Measurements from ENCODE around the gene PTPRN2. TPM values are rescaled to one million over a fixed set of nuclear protein-coding genes. Genes with fewer than 3 reads are reported as not detected.

Gene PTPRN2
- total and polyA plus RNA-seq, 2 donors (not counting 1 experiment from before 2014, with no cell fraction given) = 0.54 to 1.2 TPM

DNA sequence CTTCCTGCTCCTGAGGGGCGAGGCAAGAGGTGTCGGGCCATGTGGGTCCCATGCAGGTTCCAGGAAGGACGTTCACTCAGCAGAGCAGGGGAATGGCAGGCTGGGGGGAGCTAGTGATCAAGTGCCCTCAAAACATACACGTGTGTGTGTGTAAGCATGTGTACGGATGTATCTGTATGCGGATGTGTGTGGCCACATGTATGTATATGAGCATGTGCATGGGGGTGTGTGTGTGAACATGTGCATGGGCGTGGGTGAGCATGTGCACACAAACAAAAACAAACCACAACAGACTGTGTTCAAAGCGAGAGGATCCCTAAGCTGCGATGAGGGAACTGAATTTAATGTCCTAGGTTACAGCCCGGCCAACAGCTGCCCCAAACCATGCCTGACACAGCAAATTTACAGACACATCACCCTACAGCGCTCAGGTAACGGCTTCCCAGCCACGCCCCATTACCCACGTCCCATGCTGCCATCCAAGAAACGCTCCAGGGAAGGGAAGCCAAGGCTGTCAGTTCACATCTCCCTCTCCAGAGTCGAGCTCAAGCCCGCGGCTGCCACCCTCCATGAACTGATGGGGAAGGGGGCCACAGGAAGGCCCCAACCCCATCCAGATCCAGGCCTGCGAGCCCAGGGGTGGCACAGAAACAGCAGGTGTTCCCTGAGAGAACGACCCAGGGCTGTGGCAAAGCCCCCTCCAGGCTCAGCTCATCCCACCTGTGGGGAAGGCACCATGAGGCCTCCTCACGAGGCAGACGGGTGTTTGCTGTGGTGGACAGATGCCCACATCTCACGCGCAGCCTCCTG is 56.6 kb downstream of the PTPRN2 start:
- DNase-seq (ENCODE audit: low read depth in 2 of 2) = no peak
- Histone ChIP-seq H3K4me2 (ENCODE audit: extremely low read depth, insufficient read depth, low read length) (no peak overlapping the region), H3K4me1 (ENCODE audit: control insufficient read depth, extremely low read depth, insufficient read depth, low read length) (no peaks in the 10 kb centered on the region), H3K27me3 (ENCODE audit: control insufficient read depth, insufficient read depth, low read length) (no peaks in the 10 kb centered on the region), H3K4me3 (replicated peaks in 1 of 4; ENCODE audit: control extremely low read depth in 1 of 4, insufficient read depth in 1 of 4, low read depth in 3 of 4, low read length in 4 of 4) (no peak overlapping the region), H3K79me2 (ENCODE audit: control insufficient read depth, insufficient read depth, low read length) (no peaks in the 10 kb centered on the region), H2AFZ (ENCODE audit: low read length) (no peak overlapping the region), H3K9me3 (ENCODE audit: control insufficient read depth, insufficient read depth, low read depth, low read length) (no peaks in the 10 kb centered on the region), H3K9ac (ENCODE audit: insufficient read depth, low read length) (no peak overlapping the region), H3K36me3 (ENCODE audit: control insufficient read depth, insufficient read depth, low read length) (no peaks in the 10 kb centered on the region), H3K27ac (ENCODE audit: insufficient read depth, low read length) (no peak overlapping the region), H4K20me1 (ENCODE audit: control insufficient read depth, extremely low read depth, insufficient read depth, low read length) (no peaks in the 10 kb centered on the region)
- TF ChIP-seq, protein P1, sequence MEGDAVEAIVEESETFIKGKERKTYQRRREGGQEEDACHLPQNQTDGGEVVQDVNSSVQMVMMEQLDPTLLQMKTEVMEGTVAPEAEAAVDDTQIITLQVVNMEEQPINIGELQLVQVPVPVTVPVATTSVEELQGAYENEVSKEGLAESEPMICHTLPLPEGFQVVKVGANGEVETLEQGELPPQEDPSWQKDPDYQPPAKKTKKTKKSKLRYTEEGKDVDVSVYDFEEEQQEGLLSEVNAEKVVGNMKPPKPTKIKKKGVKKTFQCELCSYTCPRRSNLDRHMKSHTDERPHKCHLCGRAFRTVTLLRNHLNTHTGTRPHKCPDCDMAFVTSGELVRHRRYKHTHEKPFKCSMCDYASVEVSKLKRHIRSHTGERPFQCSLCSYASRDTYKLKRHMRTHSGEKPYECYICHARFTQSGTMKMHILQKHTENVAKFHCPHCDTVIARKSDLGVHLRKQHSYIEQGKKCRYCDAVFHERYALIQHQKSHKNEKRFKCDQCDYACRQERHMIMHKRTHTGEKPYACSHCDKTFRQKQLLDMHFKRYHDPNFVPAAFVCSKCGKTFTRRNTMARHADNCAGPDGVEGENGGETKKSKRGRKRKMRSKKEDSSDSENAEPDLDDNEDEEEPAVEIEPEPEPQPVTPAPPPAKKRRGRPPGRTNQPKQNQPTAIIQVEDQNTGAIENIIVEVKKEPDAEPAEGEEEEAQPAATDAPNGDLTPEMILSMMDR (conservative IDR thresholded peaks at IDR 0.05 in 1 of 2, IDR thresholded peaks at IDR 0.05 in 1 of 2; ENCODE audit: low read depth in 1 of 2, low read length in 2 of 2) = no peak

DNA sequence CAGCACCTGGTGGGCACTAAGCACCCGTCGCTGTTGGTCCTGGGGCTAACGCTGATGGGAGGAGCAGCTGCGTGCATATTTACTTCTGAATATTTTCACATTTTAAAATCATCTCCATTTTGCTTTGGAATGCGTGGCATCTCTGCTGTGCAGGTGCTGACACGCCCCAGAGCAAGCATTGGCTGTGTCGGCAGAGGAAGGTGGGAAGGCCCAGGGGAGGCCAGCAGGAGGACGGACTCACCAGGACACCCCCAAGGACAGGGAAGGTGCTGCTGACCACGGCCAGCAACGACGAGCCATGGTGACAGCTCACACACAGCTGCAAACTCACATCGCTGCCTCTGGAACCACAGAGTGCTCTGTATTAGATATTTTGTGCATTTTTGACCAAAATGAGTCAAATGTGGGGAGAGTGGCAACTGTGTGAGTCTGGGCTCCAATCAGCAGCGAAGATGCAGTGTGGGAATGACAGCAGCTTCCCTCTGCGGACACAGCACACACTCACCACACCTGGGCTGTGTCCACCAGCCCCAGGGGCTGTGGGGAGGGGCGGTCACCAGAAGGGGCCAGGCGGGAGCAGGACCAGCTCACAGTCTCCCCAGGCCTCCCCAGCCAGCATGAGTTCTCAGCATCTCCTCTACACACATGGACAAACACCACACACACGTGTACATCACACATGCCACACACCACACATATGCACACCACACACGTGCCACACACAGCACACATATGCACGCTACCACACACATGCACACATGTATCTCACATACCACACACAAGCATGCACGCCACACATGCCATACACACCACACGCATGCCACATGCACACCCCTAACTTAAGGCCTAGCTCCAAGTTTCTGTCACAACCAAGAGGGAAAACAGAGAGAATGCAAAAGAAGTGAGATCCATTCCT is 58.2 kb downstream of the PTPRN2 start:
- Histone ChIP-seq H3K27me3 (ENCODE audit: control insufficient read depth, insufficient read depth, low read length) (no peaks in the 10 kb centered on the region), H3K79me2 (ENCODE audit: control insufficient read depth, insufficient read depth, low read length) (no peaks in the 10 kb centered on the region), H3K9ac (ENCODE audit: insufficient read depth, low read length) (no peak overlapping the region), H2AFZ (ENCODE audit: low read length) (no peak overlapping the region), H3K4me2 (ENCODE audit: extremely low read depth, insufficient read depth, low read length) (no peak overlapping the region), H3K4me3 (replicated peaks in 1 of 4; ENCODE audit: control extremely low read depth in 1 of 4, insufficient read depth in 1 of 4, low read depth in 3 of 4, low read length in 4 of 4) (no peak overlapping the region), H3K9me3 (ENCODE audit: control insufficient read depth, insufficient read depth, low read depth, low read length) (no peaks in the 10 kb centered on the region), H3K27ac (ENCODE audit: insufficient read depth, low read length) (no peak overlapping the region), H3K36me3 (ENCODE audit: control insufficient read depth, insufficient read depth, low read length) (no peaks in the 10 kb centered on the region), H4K20me1 (ENCODE audit: control insufficient read depth, extremely low read depth, insufficient read depth, low read length) (no peaks in the 10 kb centered on the region), H3K4me1 (ENCODE audit: control insufficient read depth, extremely low read depth, insufficient read depth, low read length) (no peaks in the 10 kb centered on the region)
- DNase-seq (ENCODE audit: low read depth in 2 of 2) = no peak
- TF ChIP-seq, protein P1 (conservative IDR thresholded peaks at IDR 0.05 in 1 of 2, IDR thresholded peaks at IDR 0.05 in 1 of 2; ENCODE audit: low read depth in 1 of 2, low read length in 2 of 2) = no peak
- TF ChIP-seq EZH2 (IDR thresholded peaks at IDR 0.05; ENCODE audit: low read length, missing control alignments) = no peak

DNA sequence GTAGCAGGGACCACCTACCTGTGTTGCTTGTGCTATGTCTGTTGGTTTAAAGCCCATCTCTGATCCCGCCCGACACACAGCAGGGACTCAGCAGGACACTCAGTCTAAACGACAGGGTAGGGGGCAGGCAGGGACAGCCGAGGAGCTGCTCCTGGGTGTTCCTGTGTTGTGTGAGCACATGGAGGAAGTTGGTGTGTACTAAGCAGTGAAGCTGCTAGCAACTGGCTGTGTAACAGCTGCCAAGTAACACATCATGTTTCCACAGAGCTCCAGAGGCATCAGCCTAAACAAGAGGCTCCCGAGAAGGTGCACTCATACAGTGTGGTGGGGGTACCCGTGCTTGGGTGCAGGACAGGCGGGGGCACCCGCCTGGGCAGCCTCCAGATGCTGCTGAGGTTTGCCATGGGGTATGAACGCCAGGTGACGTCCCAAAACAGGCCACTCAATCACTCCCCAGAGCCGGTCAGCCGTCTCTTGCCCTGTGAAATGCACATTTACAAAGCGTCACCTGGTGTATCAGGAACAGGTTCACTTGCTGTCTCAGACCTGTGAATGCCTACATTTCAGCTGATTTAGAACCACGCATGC is 59.6 kb downstream of the PTPRN2 start:
- Histone ChIP-seq H3K79me2 (ENCODE audit: control insufficient read depth, insufficient read depth, low read length) (no peaks in the 10 kb centered on the region), H3K4me2 (ENCODE audit: extremely low read depth, insufficient read depth, low read length) (no peak overlapping the region), H3K36me3 (ENCODE audit: control insufficient read depth, insufficient read depth, low read length) (no peaks in the 10 kb centered on the region), H3K9ac (ENCODE audit: insufficient read depth, low read length) (no peak overlapping the region), H3K27me3 (ENCODE audit: control insufficient read depth, insufficient read depth, low read length) (no peaks in the 10 kb centered on the region), H2AFZ (ENCODE audit: low read length) (no peak overlapping the region), H4K20me1 (ENCODE audit: control insufficient read depth, extremely low read depth, insufficient read depth, low read length) (no peaks in the 10 kb centered on the region), H3K4me1 (ENCODE audit: control insufficient read depth, extremely low read depth, insufficient read depth, low read length) (no peaks in the 10 kb centered on the region), H3K27ac (ENCODE audit: insufficient read depth, low read length) (no peak overlapping the region), H3K9me3 (ENCODE audit: control insufficient read depth, insufficient read depth, low read depth, low read length) (no peaks in the 10 kb centered on the region), H3K4me3 (replicated peaks in 1 of 4; ENCODE audit: control extremely low read depth in 1 of 4, insufficient read depth in 1 of 4, low read depth in 3 of 4, low read length in 4 of 4) (no peak overlapping the region)
- no peak for TF ChIP-seq EZH2 (IDR thresholded peaks at IDR 0.05; ENCODE audit: low read length, missing control alignments)
- TF ChIP-seq, protein P1 (conservative IDR thresholded peaks at IDR 0.05 in 1 of 2, IDR thresholded peaks at IDR 0.05 in 1 of 2; ENCODE audit: low read depth in 1 of 2, low read length in 2 of 2) = no peak
- no peak for DNase-seq (ENCODE audit: low read depth in 2 of 2)

Data from fibroblast of lung (primary cell).